ENCODE data around the gene TMEM236.

- TF ChIP-seq, protein P1, sequence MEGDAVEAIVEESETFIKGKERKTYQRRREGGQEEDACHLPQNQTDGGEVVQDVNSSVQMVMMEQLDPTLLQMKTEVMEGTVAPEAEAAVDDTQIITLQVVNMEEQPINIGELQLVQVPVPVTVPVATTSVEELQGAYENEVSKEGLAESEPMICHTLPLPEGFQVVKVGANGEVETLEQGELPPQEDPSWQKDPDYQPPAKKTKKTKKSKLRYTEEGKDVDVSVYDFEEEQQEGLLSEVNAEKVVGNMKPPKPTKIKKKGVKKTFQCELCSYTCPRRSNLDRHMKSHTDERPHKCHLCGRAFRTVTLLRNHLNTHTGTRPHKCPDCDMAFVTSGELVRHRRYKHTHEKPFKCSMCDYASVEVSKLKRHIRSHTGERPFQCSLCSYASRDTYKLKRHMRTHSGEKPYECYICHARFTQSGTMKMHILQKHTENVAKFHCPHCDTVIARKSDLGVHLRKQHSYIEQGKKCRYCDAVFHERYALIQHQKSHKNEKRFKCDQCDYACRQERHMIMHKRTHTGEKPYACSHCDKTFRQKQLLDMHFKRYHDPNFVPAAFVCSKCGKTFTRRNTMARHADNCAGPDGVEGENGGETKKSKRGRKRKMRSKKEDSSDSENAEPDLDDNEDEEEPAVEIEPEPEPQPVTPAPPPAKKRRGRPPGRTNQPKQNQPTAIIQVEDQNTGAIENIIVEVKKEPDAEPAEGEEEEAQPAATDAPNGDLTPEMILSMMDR (IDR thresholded peaks at IDR 0.05 in 2 of 3, conservative IDR thresholded peaks at IDR 0.05 in 1 of 3; ENCODE audit: borderline replicate concordance in 1 of 3, insufficient read depth in 1 of 3, low read depth in 2 of 3, low read length in 2 of 3), result no peak
- TF ChIP-seq ELF1 (IDR thresholded peaks at IDR 0.05; ENCODE audit: borderline replicate concordance, low read depth), result no peak
- no peak for TF ChIP-seq POLR2AphosphoS5 (IDR thresholded peaks at IDR 0.05; ENCODE audit: low read depth, low read length)
- no peak for TF ChIP-seq EZH2phosphoT487 (IDR thresholded peaks at IDR 0.05; ENCODE audit: borderline replicate concordance)
- TF ChIP-seq SP1 (IDR thresholded peaks at IDR 0.05; ENCODE audit: low read depth), result no peak
- TF ChIP-seq ZNF274 (IDR thresholded peaks at IDR 0.05; ENCODE audit: low read depth, low read length), result no peak
Observed at GRCh38 chr10:17730667-17731066, 21.3 kb upstream of the TMEM236 start.

Measured in HCT116 (cell line).